NCI-H748 treated with DMSO at 0.1 percent for 48 hours (cell line): ENCODE data around the gene NAV3.

Experiments used
- DNase-seq: peaks from one replicate; lab custom pipeline; 2025; lab: John Stamatoyannopoulos, UW

NAV3 gene

GRCh38 chr12:77924703-77925102 lies 94.0 kb downstream of the NAV3 start:
- DNase-seq: no peak

- peak; percentile 81 for DNase-seq
Measured at GRCh38 chr12:77925536-77926108, 94.9 kb downstream of the NAV3 start.

GRCh38 chr12:77928078-77928477 lies 97.4 kb downstream of the NAV3 start:
- no peak for DNase-seq

- no peak for DNase-seq
Measured at GRCh38 chr12:77932216-77932615, 101.5 kb downstream of the NAV3 start.

GRCh38 chr12:77938301-77938700 lies 107.6 kb downstream of the NAV3 start:
- DNase-seq: no peak

GRCh38 chr12:77940011-77940423 lies 109.3 kb downstream of the NAV3 start:
- no peak for DNase-seq

GRCh38 chr12:77940567-77940966 lies 109.9 kb downstream of the NAV3 start:
- no peak for DNase-seq

- DNase-seq: no peak
Measured at GRCh38 chr12:77941401-77941800, 110.7 kb downstream of the NAV3 start.

GRCh38 chr12:77943466-77943865 lies 112.8 kb downstream of the NAV3 start:
- no peak for DNase-seq

- DNase-seq: no peak
Measured at GRCh38 chr12:77946541-77947061, 115.9 kb downstream of the NAV3 start.

- DNase-seq: no peak
Measured at GRCh38 chr12:77947330-77947729, 116.6 kb downstream of the NAV3 start.

- no peak for DNase-seq
Measured at GRCh38 chr12:77947746-77948145, 117.1 kb downstream of the NAV3 start.

GRCh38 chr12:77949943-77950342 lies 119.2 kb downstream of the NAV3 start:
- DNase-seq: no peak

GRCh38 chr12:77953528-77954205 lies 123.0 kb downstream of the NAV3 start:
- no peak for DNase-seq

GRCh38 chr12:77954206-77954555 lies 123.5 kb downstream of the NAV3 start:
- DNase-seq: no peak

- DNase-seq: no peak
Measured at GRCh38 chr12:77957062-77957461, 126.4 kb downstream of the NAV3 start.

GRCh38 chr12:77963576-77964178 lies 133.0 kb downstream of the NAV3 start:
- no peak for DNase-seq

GRCh38 chr12:77965790-77966189 lies 135.1 kb downstream of the NAV3 start:
- DNase-seq: no peak

GRCh38 chr12:77968021-77968420 lies 137.3 kb downstream of the NAV3 start:
- DNase-seq: no peak

- no peak for DNase-seq
Measured at GRCh38 chr12:77968571-77968970, 137.9 kb downstream of the NAV3 start.

- no peak for DNase-seq
Measured at GRCh38 chr12:77973579-77973978, 142.9 kb downstream of the NAV3 start.

- DNase-seq: no peak
Measured at GRCh38 chr12:77974645-77975044, 144.0 kb downstream of the NAV3 start.

GRCh38 chr12:77979597-77980250 lies 149.0 kb downstream of the NAV3 start:
- DNase-seq: no peak
